Measurements from ENCODE around the gene EHMT1. TPM values are rescaled to one million over a fixed set of nuclear protein-coding genes. Genes with fewer than 3 reads are reported as not detected.
"Not testable (repeated sequence)": the region's sequence is repeated elsewhere in the genome, so short reads cannot be mapped to it uniquely, and the experiment has no call there.

The EHMT1 gene
- total RNA-seq, 1 donor = 56.6 TPM

DNA sequence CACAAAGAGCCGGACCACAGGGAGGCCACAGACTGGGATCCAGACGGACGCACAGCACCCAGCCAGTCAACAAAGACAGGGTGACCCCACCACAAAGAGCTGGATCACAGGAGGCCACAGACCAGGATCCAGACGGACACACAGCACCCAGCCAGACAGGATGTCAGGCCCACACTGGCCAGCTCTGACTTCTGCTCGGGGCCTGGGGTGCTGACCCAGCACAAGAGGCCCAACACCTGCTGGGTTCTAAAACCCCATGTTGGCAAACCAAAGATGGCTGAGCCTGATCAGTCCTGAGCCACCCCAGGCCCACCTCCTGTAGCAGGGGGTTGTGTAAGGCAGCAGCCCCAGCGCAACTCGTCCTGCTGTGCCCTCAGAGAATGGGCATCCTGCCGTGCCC, 34.8 kb upstream of the EHMT1 start:
- peaks cover 6% of the 10 kb centered on the region for H3K4me1 ChIP-seq (ENCODE audit: insufficient read depth, low read length)

DNA sequence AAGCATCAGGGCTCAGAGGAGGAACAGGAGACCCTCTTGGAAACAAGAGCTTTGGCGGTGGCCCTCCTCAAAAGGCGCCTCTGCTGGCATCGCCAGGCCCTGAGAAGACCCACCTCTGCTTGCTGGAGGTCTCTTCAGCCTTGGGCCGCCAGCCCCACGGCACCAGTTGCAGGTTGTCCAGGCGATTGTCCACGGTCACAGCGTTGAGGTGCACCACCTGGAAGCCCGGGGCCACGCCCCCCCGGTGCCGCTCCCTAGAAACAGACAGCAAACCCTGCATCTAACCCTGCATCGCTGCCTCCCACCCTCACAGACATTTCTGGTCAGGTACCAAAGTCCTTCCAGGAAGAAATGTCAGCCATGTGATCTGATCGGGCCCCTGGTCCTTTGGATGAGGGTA, 32.0 kb upstream of the EHMT1 start:
- Histone ChIP-seq H3K9me3 (ENCODE audit: low read depth, low read length) (no peaks in the 10 kb centered on the region), H3K27me3 (ENCODE audit: insufficient read depth, low read length) (no peaks in the 10 kb centered on the region), H3K4me3 (ENCODE audit: low read length) (no peak overlapping the region)

More for the DNA sequence above, 34.8 kb upstream of the EHMT1 start:
- no peaks in the 10 kb centered on the region for H3K9me3 ChIP-seq (ENCODE audit: low read depth, low read length)
- H3K27me3 ChIP-seq (ENCODE audit: insufficient read depth, low read length) = no peaks in the 10 kb centered on the region
- H3K4me3 ChIP-seq (ENCODE audit: low read length) = no peak overlapping the region

DNA sequence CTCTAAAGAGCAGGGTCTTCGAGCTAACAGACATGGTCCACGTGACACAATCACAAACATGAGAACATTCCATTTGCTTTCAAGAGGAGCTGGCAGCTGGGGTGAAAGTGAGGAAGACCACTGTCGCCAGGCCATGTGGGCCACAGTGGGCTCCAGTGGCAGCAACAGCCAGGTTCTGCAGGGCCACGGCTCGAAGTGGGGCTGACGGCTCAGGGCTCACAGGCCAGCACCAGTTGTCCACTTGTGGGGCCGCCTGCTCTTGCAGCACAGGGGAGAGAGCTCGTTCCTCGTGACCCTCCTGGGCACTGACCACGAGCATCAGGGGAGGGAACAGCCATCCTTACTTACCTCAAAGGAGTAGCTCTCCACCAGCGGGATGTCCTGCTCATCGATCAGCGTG, 30.5 kb upstream of the EHMT1 start:
- Histone ChIP-seq H3K27me3 (ENCODE audit: insufficient read depth, low read length) (no peaks in the 10 kb centered on the region), H3K4me3 (ENCODE audit: low read length) (no peak overlapping the region), H3K4me1 (ENCODE audit: insufficient read depth, low read length) (peaks cover 29% of the 10 kb centered on the region), H3K9me3 (ENCODE audit: low read depth, low read length) (no peaks in the 10 kb centered on the region)

More for the DNA sequence above, 32.0 kb upstream of the EHMT1 start:
- peaks cover 18% of the 10 kb centered on the region for H3K4me1 ChIP-seq (ENCODE audit: insufficient read depth, low read length)

DNA sequence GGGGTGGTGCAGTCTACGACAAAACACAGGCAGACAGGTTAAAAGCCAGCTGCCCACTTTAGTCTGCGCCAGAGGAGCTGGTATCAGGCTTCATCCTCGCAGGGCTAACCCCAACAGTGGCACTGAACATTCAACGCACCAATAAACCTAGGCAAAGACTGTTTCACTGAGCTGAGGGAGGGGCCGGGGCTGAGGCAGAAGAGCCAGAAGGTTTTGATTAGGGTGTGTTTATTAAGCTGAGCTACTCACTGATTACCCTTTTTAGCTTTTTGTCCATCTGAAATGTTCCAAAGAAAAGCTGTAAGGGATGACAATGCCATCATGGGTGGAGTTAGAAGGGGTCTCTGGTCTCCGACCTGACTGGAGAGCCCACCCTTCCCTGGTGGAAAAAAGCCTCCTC, 29.9 kb upstream of the EHMT1 start:
- Histone ChIP-seq H3K9me3 (ENCODE audit: low read depth, low read length) (no peaks in the 10 kb centered on the region), H3K4me1 (ENCODE audit: insufficient read depth, low read length) (peaks cover 29% of the 10 kb centered on the region), H3K27me3 (ENCODE audit: insufficient read depth, low read length) (no peaks in the 10 kb centered on the region), H3K4me3 (ENCODE audit: low read length) (no peak overlapping the region)

DNA sequence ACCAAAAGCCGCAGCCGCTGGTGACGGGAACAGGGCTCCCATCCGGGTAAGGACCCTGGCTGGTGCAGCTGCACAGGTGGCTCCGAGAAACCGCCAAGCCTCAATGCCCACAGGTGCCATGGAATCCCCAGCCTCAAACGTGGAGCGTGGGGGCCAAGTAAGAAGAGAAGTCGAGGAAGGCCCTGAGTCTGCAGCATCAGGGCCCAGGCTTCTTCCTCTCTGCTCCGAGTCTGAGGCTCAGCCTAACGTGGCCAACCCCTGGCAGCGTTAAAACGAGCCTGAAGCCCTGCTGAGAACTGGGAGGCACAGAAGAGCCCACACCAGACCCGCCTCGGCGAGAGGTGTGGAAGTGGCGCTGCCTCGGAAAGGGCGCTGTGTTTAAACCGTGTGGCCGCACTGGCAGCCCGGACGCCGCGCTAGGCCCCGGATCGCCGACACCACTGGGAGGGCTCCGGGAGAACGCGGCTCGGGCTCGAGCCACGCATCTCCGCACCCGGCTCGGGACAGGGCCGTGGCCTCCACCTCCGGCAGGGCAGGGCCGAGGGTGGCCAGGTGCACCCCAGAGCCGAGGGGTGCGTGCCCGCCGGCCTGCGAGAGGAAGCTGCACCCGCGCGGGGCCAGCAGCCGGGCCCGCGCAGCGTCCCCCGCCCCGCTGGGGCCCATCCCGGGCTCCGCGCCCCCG, 29.2 kb upstream of the EHMT1 start:
- Histone ChIP-seq H3K4me1 (ENCODE audit: insufficient read depth, low read length) (peaks cover 29% of the 10 kb centered on the region), H3K9me3 (ENCODE audit: low read depth, low read length) (no peaks in the 10 kb centered on the region), H3K4me3 (ENCODE audit: low read length) (peak overlapping the region; percentile 37), H3K27me3 (ENCODE audit: insufficient read depth, low read length) (no peaks in the 10 kb centered on the region)

DNA sequence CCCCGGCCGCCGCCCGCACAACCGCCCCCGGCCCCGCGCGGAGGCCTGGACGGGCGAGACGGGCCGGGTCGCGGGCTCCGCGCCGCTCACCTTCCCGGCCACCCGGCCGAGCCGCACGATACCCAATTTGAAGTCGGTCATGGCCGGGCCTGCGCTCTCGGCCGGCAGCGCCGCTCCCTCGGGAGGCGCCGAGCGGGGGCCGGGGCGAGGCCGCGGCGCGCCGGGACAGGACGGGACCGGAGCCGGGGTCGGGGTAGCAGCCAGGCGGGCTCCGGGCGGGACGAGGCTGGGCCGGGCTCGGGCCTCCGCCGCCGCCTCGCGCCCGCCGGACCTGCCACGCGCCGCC, 28.7 kb upstream of the EHMT1 start:
- Histone ChIP-seq H3K27me3 (ENCODE audit: insufficient read depth, low read length) (no peaks in the 10 kb centered on the region), H3K9me3 (ENCODE audit: low read depth, low read length) (no peaks in the 10 kb centered on the region), H3K4me3 (ENCODE audit: low read length) (peak overlapping the region; percentile 37), H3K4me1 (ENCODE audit: insufficient read depth, low read length) (peaks cover 29% of the 10 kb centered on the region)

DNA sequence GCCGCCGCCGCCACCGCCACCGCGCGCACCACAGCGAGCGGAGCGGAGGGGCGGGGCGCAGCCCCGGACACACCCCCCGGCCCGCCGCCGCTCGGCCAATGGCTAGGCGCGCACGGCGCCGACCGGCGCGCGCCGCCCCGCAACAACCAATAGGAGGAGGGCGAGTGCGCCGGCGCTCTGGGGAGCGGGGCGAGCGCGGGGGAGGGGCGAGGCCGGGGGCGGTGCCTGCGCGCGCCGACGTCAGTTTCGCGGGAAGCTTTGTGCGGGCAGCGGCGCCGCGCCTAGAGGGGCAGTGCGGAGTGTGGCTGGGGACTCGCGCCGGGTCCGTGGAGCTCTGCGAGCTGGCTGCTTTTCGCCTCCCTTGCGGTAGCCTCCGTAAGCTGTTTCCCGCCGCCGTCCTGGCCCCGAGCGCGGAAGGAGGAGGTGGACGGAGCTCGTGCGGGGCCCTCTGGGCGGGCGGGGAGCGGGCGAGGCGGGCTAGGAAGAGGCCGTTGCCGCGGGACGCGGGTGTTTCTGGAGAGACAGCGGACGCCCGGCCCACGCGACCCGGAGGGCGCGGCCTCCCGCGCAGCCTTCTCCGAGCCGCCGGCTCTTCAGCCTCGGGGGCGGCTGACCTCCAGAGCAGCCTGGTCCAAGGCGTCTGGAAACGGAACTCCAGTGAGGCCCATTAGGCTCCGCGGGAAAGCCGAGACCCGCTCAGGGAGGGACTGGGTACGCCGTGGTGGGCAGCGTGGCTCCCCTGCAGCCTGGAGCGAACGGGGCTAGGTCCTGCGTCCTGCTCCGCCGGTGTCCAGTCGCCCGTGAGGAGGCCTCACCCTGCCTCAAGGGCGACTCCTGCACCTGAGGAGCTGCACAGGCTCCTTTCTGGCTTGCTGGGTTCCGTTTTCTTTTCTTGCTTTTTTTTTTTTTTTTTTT, 28.1 kb upstream of the EHMT1 start, which contains the start of gene ZMYND19:
Gene ZMYND19 (minus strand): TSS at position 44 of the 915 bp plus-strand sequence. CDS start 249 bp downstream, outside the sequence.
- peak within 1 kb of the TSS; percentile 56 for H3K4me3 ChIP-seq (ENCODE audit: low read length)
- no peaks in the 10 kb centered on the region for H3K9me3 ChIP-seq (ENCODE audit: low read depth, low read length)
- peaks cover 29% of the 10 kb centered on the region for H3K4me1 ChIP-seq (ENCODE audit: insufficient read depth, low read length)
- H3K27me3 ChIP-seq (ENCODE audit: insufficient read depth, low read length) = no peaks in the 10 kb centered on the region

DNA sequence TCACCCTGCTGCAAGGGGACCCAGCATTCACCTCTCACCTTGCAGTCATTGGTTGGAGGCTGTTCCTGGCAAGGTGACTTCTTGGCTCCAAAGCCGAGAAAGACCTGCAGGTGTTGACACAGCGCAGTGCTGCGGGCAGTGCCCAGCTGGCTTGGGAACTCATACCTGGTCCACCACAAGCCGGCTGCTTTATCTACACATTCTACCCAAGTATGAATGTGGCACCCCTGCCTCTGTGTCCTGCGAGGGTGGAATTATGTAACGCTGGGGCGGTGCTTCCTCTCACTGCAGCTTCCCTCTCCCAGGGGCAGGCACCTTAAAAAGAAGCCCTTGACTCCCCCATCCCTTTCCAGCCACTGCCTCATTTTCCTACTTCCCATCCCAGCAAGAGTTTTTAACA, 26.0 kb upstream of the EHMT1 start:
- H3K27me3 ChIP-seq (ENCODE audit: insufficient read depth, low read length) = no peaks in the 10 kb centered on the region
- H3K4me1 ChIP-seq (ENCODE audit: insufficient read depth, low read length) = peaks cover 29% of the 10 kb centered on the region
- H3K9me3 ChIP-seq (ENCODE audit: low read depth, low read length) = no peaks in the 10 kb centered on the region
- H3K4me3 ChIP-seq (ENCODE audit: low read length) = no peak overlapping the region

DNA sequence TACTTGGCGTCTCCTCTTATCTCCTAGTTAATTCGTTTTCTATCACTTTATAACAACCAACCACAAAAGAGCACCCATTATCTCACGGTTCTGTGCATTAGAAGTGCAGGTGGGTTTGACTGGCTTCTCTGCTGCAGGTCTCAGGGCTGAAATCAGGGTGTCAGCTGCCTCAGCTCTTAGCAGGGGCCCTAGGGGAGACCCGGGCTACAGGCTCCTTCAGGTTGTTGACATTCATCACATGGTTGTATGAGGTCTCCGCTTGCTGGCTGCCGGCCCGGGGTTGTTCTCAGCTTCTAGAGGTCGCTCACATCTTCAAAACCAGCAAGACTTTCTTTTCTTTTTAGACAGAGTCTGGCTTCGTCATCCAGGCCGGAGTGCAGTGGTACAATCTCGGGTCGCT, 25.6 kb upstream of the EHMT1 start:
- Histone ChIP-seq H3K4me3 (ENCODE audit: low read length) (no peak overlapping the region), H3K27me3 (ENCODE audit: insufficient read depth, low read length) (no peaks in the 10 kb centered on the region), H3K4me1 (ENCODE audit: insufficient read depth, low read length) (peaks cover 29% of the 10 kb centered on the region), H3K9me3 (ENCODE audit: low read depth, low read length) (no peaks in the 10 kb centered on the region)

DNA sequence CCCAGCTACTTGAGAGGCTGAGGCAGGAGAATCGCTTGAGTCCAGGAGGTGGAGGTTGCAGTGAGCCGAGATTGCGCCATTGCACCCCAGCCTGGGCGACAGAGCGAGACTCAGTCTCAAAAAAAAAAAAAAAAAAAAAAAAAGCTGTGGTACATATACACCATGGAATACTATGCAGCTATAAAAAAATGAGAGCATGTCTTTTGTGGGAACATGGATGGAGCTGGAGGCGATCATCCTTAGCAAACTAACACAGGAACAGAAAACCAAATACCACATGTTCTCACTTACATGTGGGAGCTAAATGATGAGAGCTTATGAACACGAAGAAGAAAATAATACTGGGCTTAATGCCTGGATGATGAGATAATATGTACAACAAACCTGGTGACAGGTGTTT, 22.2 kb upstream of the EHMT1 start:
- not testable (repeated sequence) for H3K27me3 ChIP-seq (ENCODE audit: insufficient read depth, low read length)

DNA sequence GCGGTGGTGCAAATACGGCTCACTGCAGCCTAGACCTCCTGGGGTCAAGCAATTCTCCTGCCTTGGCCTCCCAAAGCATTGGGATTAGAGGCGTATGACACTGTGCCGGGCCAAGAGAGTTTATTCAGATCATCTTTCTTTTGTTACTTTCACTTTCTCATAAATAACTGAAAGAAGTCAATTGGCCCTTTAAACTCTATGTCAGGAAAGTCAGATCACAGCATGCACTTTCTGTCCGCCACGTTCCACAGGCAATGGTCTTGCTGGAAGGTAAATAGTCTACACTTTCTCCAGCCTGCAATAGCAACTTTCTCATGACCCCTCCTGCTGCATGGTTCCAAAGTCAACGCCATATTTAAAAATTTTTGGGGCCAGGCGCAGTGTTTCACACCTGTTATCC, 19.9 kb upstream of the EHMT1 start:
- no peak overlapping the region for H3K4me3 ChIP-seq (ENCODE audit: low read length)
- H3K27me3 ChIP-seq (ENCODE audit: insufficient read depth, low read length) = no peaks in the 10 kb centered on the region
- H3K4me1 ChIP-seq (ENCODE audit: insufficient read depth, low read length) = peaks cover 15% of the 10 kb centered on the region
- no peaks in the 10 kb centered on the region for H3K9me3 ChIP-seq (ENCODE audit: low read depth, low read length)

More for the DNA sequence above, 22.2 kb upstream of the EHMT1 start:
- not testable (repeated sequence) for H3K4me3 ChIP-seq (ENCODE audit: low read length); H3K9me3 ChIP-seq (ENCODE audit: low read depth, low read length)
- peaks cover 12% of the 10 kb centered on the region for H3K4me1 ChIP-seq (ENCODE audit: insufficient read depth, low read length)

DNA sequence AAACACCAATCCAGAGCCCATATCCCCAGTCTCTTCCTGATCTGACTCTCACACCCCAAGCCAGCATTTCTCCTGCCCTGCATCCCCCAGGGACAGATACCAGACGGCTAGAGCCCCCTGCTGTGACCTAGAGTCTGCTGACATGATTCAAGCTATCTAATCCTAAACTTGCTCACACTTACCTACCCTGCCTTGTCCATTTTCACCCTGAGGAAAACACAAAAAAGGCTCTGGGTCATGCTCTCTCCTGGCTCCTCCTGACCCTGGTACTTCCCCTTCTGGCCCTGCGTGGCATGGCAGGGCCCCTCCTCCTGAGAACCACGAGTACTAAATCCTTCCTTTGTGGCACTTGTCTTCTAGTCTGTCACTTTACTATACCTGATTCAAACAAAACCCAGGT, 16.1 kb upstream of the EHMT1 start:
- Histone ChIP-seq H3K9me3 (ENCODE audit: low read depth, low read length) (no peaks in the 10 kb centered on the region), H3K27me3 (ENCODE audit: insufficient read depth, low read length) (no peaks in the 10 kb centered on the region), H3K4me1 (ENCODE audit: insufficient read depth, low read length) (peaks cover 31% of the 10 kb centered on the region), H3K4me3 (ENCODE audit: low read length) (no peak overlapping the region)

DNA sequence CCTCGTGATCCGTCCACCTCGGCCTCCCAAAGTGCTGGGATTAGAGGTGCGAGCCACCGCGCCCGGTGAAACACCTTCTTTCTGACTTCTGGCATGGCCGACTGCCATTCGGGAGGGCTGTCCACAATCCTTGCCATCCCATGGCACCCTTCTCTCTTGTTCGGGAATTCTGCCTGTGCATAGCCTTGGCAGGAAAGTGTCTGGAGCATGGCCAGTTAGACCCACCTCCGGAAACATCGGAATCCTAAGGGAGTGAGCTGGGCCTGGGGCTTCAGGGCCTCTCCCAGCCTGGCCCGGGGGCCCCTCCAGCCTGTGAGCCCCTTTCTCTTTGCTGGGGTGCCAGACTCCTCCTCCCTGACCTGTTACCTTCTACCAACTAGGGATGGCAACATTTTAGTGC, 14.9 kb upstream of the EHMT1 start:
- Histone ChIP-seq H3K9me3 (ENCODE audit: low read depth, low read length) (no peaks in the 10 kb centered on the region), H3K4me3 (ENCODE audit: low read length) (no peak overlapping the region), H3K27me3 (ENCODE audit: insufficient read depth, low read length) (no peaks in the 10 kb centered on the region), H3K4me1 (ENCODE audit: insufficient read depth, low read length) (peaks cover 43% of the 10 kb centered on the region)

DNA sequence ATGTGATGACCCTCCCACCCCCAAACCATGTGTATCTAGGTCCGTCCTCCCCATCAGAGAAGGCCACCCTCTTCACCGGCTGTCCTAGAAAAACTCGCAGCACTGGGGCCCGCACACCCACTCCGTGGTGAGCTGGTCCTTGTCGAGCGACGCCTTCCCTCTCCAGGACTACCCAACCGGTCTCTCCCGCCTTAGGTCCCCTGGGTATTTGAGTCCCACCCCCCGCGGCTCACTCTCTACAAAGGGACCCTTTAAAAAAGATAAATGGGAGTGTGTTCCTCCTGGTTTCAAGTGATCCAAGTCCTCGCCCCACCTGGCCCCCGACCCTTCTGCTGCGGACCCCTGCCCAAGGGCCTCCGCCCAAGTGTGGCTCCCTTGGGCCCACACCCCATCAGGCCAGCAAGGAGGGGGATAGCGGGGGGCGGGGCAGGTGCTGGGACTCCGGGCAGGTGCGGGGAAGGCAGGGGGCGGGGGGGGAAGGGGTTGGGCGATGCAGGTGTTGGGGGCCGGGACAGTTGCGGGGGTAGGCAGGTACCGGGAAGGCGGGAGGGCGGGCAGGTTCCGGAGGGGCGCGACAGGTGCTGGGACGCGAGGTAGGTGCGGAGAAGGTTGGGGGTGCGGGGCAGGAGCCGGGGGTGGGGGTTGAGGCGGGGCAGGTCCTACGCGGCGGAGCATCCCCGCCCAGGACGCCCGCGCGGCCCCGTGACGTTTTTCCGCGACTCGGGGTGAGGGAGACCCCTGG, 14.3 kb upstream of the EHMT1 start:
- no peak overlapping the region for H3K4me3 ChIP-seq (ENCODE audit: low read length)
- peaks cover 49% of the 10 kb centered on the region for H3K4me1 ChIP-seq (ENCODE audit: insufficient read depth, low read length)
- H3K27me3 ChIP-seq (ENCODE audit: insufficient read depth, low read length) = no peaks in the 10 kb centered on the region
- H3K9me3 ChIP-seq (ENCODE audit: low read depth, low read length) = no peaks in the 10 kb centered on the region

Data from mononuclear cell (primary cell).